ENCODE measurements around the gene DAPK2. TPM values are rescaled to one million over a fixed set of nuclear protein-coding genes. Genes with fewer than 3 reads are reported as not detected.

Gene DAPK2
- total RNA-seq, 1 donor from 2014 or later: 23.0 TPM

GRCh38 chr15:63999177-63999576 is 47.1 kb downstream of the DAPK2 start:
- intact Hi-C loops (cut with micrococcal nuclease): no loop called here

- intact Hi-C loops (cut with micrococcal nuclease): loop anchor here (1.0 kb wide), 1 partner anchor 12 kb away; no protein-coding TSS in a partner anchor
These were observed 47.8 kb downstream of the DAPK2 start for GRCh38 chr15:63998489-63998888.

- intact Hi-C loops (cut with micrococcal nuclease): loop anchor here (1.0 kb wide), 1 partner anchor 12 kb away; no protein-coding TSS in a partner anchor
These were observed 48.4 kb downstream of the DAPK2 start for GRCh38 chr15:63997715-63998442.

DNA sequence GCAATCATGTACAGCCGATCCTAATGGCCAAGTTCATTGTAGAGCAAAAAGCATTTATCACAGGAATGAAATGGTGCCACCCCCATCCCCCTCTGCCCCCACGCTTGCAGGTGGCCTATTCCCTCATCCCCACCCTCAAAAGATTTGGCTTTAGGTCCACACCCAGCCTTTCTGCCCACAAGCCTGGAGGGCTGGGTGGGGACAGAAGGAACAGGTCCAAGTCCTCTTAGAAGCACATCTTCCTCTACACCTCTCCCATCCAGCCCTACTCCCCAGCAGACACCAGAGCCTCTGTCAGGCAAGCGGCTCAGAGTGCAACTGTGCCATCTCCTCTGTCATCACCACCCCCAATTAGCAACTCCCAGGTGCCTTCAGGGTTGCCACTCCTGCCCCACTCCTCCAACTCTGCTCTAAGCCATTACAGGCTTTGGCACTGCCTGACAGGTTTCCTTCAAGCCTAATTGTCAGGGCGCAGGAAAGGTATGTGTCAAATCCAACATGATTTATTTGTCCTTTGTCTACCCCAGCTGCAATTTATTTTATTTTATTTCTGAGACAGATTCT is 49.4 kb downstream of the DAPK2 start:
- intact Hi-C loops (cut with micrococcal nuclease): no loop called here

GRCh38 chr15:63995789-63996188 is 50.5 kb downstream of the DAPK2 start:
- intact Hi-C loops (cut with micrococcal nuclease): no loop called here

DNA sequence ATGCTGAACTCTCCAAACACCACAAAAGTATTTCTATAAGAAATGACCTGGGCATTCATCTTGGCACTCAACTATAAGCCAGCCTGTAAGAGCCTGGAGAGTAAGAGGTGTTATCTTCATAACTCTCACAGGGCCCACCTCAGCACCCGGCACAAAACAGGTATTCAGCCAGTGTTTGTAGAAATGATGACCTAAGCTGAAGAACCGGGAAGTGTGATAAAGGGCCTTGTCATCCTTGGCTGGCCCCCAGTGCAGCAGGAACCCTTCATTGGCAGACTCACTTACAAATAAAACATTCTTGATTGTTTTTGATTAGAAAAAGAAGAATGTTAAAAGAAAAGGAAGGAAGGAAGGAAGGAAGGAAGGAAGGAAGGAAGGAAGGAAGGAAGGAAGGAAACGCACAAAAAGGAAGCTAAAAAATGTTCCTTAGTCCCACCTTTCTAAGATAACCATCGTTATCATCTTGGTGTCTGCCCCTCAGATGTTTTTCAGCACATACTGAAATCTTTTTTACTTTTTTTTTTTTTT is 52.1 kb downstream of the DAPK2 start:
- intact Hi-C loops (cut with micrococcal nuclease): no loop called here

DNA sequence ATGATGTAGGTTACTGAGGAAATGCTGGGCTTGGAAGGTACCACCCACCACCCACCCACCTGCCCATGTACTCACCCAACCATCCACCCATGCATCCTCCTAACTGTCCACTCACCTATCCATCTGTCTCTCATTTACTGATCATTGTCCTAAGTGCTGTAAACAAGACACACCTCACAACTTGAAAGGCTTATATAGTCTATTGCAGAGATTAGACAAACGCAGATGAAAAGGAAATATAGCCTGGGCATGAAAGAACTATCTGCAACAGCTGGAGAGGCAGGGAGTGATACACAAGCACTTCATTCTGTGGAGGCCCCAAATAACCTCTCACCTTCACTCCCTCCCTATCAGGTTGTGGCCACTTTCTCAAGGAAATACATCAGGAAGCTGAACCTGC is 54.0 kb downstream of the DAPK2 start:
- intact Hi-C loops (cut with micrococcal nuclease): no loop called here

DNA sequence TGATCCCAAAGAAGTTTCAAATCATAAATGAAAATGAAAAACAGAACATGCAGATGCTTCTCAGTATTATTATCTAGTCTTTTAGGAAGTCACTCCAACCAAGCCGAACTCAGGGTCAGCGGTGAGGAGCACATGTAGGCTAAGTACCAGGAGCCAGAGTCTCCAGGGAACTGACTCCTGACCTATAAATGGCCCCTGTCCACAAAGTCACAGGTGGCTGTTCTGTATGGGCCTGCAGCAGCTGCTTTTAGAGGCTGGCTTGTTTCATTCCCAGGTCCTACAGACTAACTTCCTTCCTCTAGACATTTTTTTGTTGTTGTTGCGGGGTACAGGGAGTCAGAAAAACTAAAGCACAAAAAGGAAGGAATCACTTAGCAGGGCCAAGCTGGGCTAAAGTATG is 54.6 kb downstream of the DAPK2 start:
- intact Hi-C loops (cut with micrococcal nuclease): no loop called here

DNA sequence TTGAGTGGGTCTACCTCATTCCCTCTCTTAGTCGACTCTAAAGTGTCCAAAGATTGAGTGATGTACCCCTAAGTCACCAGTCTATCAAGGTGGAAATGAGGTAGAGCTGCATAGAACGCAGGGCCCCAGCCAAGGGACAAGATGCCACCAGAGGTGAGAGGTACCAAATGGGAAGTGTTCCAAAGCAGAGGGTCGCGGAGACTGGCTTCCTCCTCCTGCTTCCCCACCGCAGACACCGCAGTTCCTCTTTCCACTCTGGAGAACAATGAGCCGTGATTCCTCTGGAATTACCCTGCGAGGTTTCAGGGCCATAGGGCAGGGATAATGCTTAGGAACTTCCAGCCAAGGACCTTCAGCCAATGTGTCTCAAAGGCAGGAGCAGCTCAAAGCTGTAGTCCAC is 55.8 kb downstream of the DAPK2 start:
- intact Hi-C loops (cut with micrococcal nuclease): no loop called here

DNA sequence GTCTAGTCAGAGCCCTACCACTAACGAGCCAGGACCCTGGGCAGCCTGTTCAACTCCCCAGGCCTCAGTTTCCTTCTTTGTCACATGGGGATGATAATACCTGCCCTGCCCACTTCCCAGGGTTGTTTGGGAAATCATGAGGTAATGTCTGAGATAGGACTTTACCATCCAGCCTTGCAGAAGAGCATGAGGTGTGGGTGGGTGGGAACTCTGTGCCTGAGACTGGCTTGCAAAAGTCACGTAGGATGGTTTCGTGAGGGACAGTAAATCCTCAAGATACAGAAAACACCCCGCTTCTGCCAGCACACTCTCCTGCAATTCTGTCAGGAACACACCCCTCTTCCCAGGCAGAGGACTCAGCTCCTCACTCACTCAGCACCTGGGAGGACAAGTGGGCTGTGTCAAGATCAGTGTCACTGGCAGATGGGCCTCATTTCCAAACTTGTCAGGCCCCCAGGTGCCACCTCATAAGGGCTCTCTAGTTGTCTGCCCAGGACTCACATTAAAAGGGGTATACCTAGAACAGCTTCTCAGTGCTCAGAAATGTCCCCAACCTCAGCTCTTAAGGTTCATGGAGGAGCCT is 58.4 kb downstream of the DAPK2 start:
- intact Hi-C loops (cut with micrococcal nuclease): no loop called here

DNA sequence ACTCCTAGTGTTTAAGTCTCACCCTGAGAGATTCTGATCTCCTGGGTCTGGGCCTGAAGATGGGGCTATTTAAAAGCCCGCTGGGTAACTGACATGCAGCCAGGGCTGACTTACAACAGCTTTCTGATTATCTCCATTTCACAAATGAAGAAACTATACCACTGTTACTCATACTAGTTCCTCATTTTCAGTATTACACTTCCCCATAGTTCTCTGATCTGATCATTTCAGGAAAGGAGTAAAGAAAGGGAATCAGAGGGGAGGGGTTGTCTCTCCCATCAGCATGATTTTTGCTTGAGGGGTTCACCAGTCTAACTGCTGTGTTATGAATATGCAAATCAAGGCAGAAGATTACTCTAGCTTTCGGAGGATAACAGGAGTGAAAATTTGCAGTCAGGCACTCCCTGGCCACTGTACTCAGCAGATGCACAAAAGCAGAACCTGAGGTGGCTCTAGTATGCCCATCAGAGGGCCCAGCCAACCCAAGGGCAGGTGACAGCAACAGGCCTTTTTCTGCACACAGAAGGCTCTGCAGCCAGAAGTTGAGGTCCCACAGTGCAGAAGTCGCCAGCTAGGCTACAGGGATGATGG is 59.4 kb downstream of the DAPK2 start:
- intact Hi-C loops (cut with micrococcal nuclease): no loop called here

DNA sequence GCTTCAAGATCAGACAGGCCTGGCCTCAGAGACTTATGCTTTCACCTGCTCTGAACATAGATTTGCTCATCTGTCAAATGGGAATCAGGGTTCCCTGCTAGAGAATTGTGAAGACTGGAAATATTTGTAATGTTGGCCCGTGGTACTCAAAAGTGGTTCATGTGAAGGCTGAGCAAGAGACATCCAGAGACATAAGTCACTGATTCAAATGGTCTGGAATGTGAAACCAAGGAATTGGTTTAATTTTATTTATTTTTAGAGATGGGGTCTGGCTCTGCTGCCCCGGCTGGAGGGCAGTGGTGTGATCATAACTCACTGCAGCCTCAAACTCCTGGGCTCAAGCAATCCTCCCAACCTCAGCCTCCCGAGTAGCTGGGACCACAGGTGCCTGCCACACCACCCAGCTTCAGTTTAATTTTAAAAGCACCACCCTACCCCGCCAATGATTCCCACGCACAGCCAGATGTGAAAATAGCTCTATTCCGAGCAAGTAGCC is 60.1 kb downstream of the DAPK2 start:
- intact Hi-C loops (cut with micrococcal nuclease): no loop called here

GRCh38 chr15:63985221-63986184 is 60.8 kb downstream of the DAPK2 start:
- intact Hi-C loops (cut with micrococcal nuclease): no loop called here

DNA sequence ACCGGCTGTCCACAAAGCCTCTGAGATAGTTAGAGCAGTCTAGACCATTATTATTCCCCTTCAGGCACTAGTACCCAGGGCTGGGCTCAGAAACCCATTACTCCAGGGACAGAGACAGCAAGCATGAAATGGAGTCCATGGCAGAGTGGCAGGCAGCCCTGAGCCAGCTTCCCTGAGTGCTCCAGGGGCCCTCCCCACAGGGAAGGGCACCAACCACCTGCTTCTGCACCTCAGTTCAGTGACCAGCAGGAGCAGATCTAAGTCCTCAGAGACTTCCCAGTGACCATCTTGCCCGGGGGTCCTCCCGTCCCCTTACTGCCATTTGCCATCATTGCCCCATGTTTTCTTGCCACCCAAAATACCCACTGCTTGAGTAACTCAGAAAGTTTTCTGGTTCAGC is 62.0 kb downstream of the DAPK2 start:
- intact Hi-C loops (cut with micrococcal nuclease): no loop called here

DNA sequence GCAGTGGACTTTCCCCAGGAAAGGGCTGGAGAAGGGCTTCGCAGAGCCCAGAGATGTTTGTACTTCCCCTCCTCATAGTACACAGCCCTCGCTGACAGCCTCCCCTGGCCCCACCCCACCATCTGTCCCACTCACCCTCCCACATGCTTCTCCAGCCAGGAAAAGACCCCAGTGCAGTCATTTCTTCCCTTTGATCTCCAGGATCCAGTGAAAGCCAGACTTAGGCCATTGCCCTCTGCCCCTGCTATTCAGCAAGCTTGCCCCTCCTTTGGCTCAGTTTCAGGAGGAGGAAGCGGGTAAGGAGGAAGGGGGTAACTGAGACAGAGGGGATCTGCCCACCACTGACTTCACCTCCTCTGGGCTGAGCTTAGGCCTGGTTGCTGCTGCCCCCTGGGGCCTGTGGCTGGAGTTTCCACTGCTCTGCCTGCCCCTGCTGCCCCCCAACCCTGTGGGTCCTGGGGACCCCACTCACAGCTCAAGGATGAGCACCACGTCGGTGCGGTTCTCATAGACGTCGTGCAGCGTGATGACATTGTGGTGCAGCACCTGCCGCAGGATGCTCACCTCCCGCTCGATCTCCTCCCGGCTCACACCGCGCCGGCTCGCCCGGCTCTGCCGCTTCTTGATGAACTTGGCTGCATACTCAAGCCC is 63.1 kb downstream of the DAPK2 start:
- intact Hi-C loops (cut with micrococcal nuclease): no loop called here

DNA sequence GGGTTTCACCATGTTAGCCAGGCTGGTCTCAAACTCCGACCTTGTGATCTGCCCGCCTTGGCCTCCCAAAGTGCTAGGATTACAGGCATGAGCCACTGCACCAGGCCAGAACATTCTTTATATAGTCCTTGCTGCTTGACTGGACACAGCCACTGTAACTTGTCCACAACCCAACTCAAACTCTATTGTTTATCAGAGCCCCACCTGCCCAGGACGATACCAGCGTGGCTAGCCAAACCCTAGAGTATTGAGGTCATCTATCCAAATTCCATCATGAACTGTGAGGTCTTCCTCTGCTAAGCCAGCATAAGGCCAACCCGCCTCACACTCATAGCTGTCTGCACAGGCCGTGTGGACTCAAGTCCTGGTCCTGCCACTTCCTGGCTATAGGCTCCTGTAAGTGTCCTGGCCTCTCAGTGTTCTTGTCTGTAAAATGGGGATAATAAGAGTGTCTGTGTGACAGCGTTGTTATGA is 63.9 kb downstream of the DAPK2 start:
- intact Hi-C loops (cut with micrococcal nuclease): no loop called here

DNA sequence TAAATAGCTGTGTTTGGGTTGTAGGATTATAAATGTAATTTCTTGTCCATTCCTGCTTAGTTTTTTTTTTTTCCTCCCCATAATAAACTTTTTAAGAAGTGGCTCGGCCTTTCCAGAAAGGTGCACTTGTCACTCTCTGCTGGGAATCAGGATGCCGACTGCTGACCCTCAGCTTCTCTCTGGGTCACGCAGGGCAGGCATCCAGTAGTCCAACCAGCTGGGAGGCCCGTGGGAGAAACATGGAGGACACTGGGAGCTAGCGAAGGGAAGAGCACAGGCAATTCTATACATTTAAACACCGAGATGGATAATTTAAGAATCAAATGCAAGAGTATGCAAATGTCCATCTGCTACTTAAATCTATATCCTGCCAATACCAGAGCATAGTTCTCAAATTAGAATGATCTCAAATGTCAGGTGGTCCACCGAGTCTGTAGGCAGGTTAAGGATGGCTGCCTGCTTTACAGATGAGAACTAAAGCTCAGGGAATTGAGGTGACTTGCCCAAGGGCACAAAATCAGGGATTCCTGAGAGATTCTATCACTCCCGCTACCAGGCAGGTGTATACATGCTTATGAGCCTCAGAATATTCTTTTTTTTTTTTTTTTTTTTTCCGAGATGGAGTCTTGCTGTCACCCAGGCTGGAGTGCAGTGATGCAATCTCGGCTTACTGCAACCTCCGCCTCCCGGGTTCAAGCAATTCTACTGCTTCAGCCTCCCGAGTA is 64.5 kb downstream of the DAPK2 start:
- intact Hi-C loops (cut with micrococcal nuclease): no loop called here

- intact Hi-C loops (cut with micrococcal nuclease): no loop called here
These were observed 67.0 kb downstream of the DAPK2 start for GRCh38 chr15:63979262-63979793.

Data from T-helper 1 cell treated with Interleukin-12 subunit alpha and Interleukin-12 subunit beta and Interleukin-4 antibody, amounts not matched to agents 30 ng/mL and 1 ng/mL, for 36 hours (primary cell).